ENCODE measurements around the gene CELSR2. TPM values are rescaled to one million over a fixed set of nuclear protein-coding genes. Genes with fewer than 3 reads are reported as not detected.

The CELSR2 gene
- total and polyA plus RNA-seq, 2 of the 8 experiments (the other 6 are each of a cell fraction or from before 2014, with no cell fraction given): 12.0 to 27.7 TPM

DNA sequence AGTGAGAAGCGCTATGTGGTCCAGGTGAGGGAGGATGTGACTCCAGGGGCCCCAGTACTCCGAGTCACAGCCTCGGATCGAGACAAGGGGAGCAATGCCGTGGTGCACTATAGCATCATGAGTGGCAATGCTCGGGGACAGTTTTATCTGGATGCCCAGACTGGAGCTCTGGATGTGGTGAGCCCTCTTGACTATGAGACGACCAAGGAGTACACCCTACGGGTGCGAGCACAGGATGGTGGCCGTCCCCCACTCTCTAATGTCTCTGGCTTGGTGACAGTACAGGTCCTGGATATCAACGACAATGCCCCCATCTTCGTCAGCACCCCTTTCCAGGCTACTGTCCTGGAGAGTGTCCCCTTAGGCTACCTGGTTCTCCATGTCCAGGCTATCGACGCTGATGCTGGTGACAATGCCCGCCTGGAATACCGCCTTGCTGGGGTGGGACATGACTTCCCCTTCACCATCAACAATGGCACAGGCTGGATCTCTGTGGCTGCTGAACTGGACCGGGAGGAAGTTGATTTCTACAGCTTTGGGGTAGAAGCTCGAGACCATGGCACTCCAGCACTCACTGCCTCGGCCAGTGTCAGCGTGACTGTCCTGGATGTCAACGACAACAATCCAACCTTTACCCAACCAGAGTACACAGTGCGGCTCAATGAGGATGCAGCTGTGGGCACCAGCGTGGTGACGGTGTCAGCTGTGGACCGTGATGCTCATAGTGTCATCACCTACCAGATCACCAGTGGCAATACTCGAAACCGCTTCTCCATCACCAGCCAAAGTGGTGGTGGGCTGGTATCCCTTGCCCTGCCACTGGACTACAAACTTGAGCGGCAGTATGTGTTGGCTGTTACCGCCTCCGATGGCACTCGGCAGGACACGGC is 2.2 kb downstream of the CELSR2 start:
- no peak overlapping the region for H3K9ac ChIP-seq (replicated peaks in 1 of 4; ENCODE audit: extremely low read depth in 1 of 4, low read depth in 3 of 4, low read length in 3 of 4)
- H3K18ac ChIP-seq (ENCODE audit: extremely low read depth, low read length): no peak overlapping the region
- no peak overlapping the region for H3K4me2 ChIP-seq (ENCODE audit: insufficient read depth in 1 of 2, low read depth in 2 of 2, low read length in 2 of 2)
- H2BK5ac ChIP-seq (ENCODE audit: low read depth, low read length): no peak overlapping the region
- peaks cover 0 to 8% (median 0%) of the 10 kb centered on the region in 4 experiments; a peak in 3 of 8 replicates for H3K36me3 ChIP-seq (ENCODE audit: control insufficient read depth in 2 of 4, insufficient read depth in 4 of 4, low read length in 3 of 4)
- H3K9me3 ChIP-seq (ENCODE audit: insufficient read depth in 2 of 2, low read depth in 1 of 2, low read length in 1 of 2): no peaks in the 10 kb centered on the region; a peak in 2 of 4 replicates
- H3K27me3 ChIP-seq (replicated peaks in 1 of 4; ENCODE audit: control insufficient read depth in 3 of 4, extremely low read depth in 1 of 4, insufficient read depth in 3 of 4, low read length in 3 of 4): peaks cover 0 to 22% (median 16%) of the 10 kb centered on the region in 4 experiments; a peak in 5 of 7 replicates
- H2BK120ac ChIP-seq (replicated peaks; ENCODE audit: low read depth, low read length): no peak overlapping the region
- DNase-seq (ENCODE audit: low read depth in 1 of 2, low spot score in 2 of 2) (no peak), FAIRE-seq (no peak)
- ChIA-PET CTCF (ENCODE audit: partially characterized antibody) (interaction anchor here (1.2 to 28.7 kb wide), 7 partner anchors 8 to 152 kb away, joined by 3 to 651 read pairs (median 32); partner anchors contain the start of genes SARS1 and SORT1), POLR2A (ENCODE audit: partially characterized antibody) (interaction anchor here (0.6 to 12.2 kb wide), 5 partner anchors 8 to 151 kb away, joined by 3 to 252 read pairs (median 4); no protein-coding TSS in a partner anchor)
- H2BK15ac ChIP-seq (ENCODE audit: low read length): 0 out of 2 replicates have a peak overlapping the region, but pooled peaks have one; percentile 19
- H2BK12ac ChIP-seq (ENCODE audit: low read depth, low read length): no peak overlapping the region
- H3K4me1 ChIP-seq (replicated peaks in 1 of 4; ENCODE audit: control insufficient read depth in 3 of 4, insufficient read depth in 4 of 4, low read length in 3 of 4): peaks cover 5 to 41% (median 37%) of the 10 kb centered on the region in 4 experiments
- H3K23me2 ChIP-seq (ENCODE audit: low read depth, low read length): peaks cover 3% of the 10 kb centered on the region; the same call in 1 of the 2 replicates
- peak overlapping the region; percentile 88; the same call in 1 of the 2 replicates for H2AK5ac ChIP-seq (ENCODE audit: low read depth, low read length)
- no peak overlapping the region for H3K4ac ChIP-seq (replicated peaks; ENCODE audit: insufficient read length, low read depth, low read length)
- no peak overlapping the region for H3K56ac ChIP-seq (replicated peaks; ENCODE audit: insufficient read length, low read depth, low read length)
- no peak overlapping the region for H4K91ac ChIP-seq (replicated peaks; ENCODE audit: insufficient read length, low read length)
- no peak overlapping the region for H3K4me3 ChIP-seq (ENCODE audit: extremely low read depth in 1 of 4, insufficient read depth in 2 of 4, low read depth in 3 of 4, low read length in 4 of 4)
- no peak overlapping the region for H4K8ac ChIP-seq (ENCODE audit: extremely low read depth, insufficient read depth, low read length)
- H3K23ac ChIP-seq (ENCODE audit: insufficient read length): no peak overlapping the region
- no peak overlapping the region for H3K14ac ChIP-seq (ENCODE audit: insufficient read length)
- no peak overlapping the region for H2AFZ ChIP-seq (ENCODE audit: low read length)
- no peak overlapping the region for H2BK20ac ChIP-seq (ENCODE audit: low read length)
- peaks cover 13% of the 10 kb centered on the region; the same call in 1 of the 2 replicates for H3K79me1 ChIP-seq (ENCODE audit: low read depth, low read length)
- H4K20me1 ChIP-seq (replicated peaks in 1 of 2; ENCODE audit: control insufficient read depth in 1 of 2, insufficient read depth in 2 of 2, low read length in 2 of 2): peaks cover 3 to 7% of the 10 kb centered on the region in 2 experiments
- no peak overlapping the region for H3K27ac ChIP-seq (ENCODE audit: low read depth, low read length)
- WGBS, 2 experiments (ENCODE audit: extremely low coverage in 1 of 2, insufficient coverage in 1 of 2, insufficient read length in 1 of 2, insufficient replicate concordance in 2 of 2, low coverage in 1 of 2, low lambda C conversion rate in 2 of 2, missing lambda C conversion rate in 1 of 2): 93% methylated on average over 32 of the region's 32 CpGs; no CpG with 5 or more reads in 1 of the 2 experiments
- peaks cover 0 to 27% of the 10 kb centered on the region in 2 experiments; a peak in 1 of 4 replicates for H3K79me2 ChIP-seq (ENCODE audit: control insufficient read depth in 1 of 2, insufficient read depth in 2 of 2, low read length in 2 of 2)
- H4K5ac ChIP-seq (ENCODE audit: insufficient read length, low read depth, low read length): no peak overlapping the region
- TF ChIP-seq SP4 (IDR thresholded peaks at IDR 0.05; ENCODE audit: low read length) (no peak), SUZ12 (IDR thresholded peaks at IDR 0.05; ENCODE audit: low read length) (no peak), JUN (IDR thresholded peaks at IDR 0.05; ENCODE audit: low read depth, low read length) (no peak), ZNF274 (IDR thresholded peaks at IDR 0.05; ENCODE audit: borderline replicate concordance, extremely low read depth, low read length) (no peak)

All from H1 (cell line).